ENCODE data around the gene OBSCN.

OBSCN gene

DNA sequence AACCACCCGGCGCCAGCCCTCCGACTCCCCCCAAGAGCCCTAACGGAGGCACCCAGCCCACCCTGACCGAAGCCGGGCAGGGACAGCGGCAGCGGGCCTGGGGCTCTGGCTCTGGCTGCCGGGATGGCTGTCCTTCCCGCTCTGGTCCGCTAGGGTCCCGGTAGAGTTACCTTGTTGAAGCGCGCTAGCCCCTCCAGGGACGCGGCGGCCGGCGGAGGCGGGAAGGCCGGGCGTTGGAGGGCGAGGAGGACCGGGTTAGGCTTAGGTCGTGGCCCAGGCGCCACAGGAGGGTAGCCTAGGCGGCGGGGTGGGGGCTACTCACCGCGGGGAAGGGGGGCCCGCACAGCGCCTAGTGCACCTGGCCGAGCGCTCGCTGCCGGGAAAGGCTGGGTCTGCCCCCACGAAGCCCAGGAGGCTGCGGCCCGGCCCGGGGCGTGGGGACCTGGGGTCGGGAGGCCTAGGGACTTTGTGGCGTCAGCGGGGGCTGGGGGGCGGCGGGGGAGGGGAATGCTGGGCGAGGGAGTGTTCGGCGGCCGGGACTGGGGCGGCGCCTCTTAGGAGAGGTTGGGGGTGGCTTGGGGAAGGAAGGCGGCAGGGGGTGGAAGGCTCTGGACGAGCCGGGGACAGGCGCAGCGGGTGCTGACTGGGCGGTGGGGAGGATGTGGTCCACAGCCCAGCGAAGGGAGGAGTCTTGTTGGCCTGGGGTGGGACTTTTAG lies 208.5 kb downstream of the OBSCN start, which contains the start of gene TRIM17:
Gene TRIM17 (minus strand): TSS at position 645 of the 717 bp plus-strand sequence. CDS start 1,789 bp downstream, outside the sequence.
- in situ Hi-C loops (cut with MboI; ENCODE audit: low sequenced_read_pairs): no loop called here
- no peak for DNase-seq (ENCODE audit: low spot score in 2 of 2)
- Histone ChIP-seq H3K36me3 (replicated peaks) (no peaks in the 10 kb centered on the region), H3K27me3 (ENCODE audit: low read depth) (no peaks in the 10 kb centered on the region), H3K4me3 (no peak within 1 kb of the TSS), H3K4me1 (no peaks in the 10 kb centered on the region), H3K9me3 (no peaks in the 10 kb centered on the region)

GRCh38 chr1:228417061-228417460 lies 209.2 kb downstream of the OBSCN start:
- H3K4me1 ChIP-seq: no peaks in the 10 kb centered on the region
- H3K4me3 ChIP-seq: no peak overlapping the region
- no peaks in the 10 kb centered on the region for H3K9me3 ChIP-seq
- H3K27me3 ChIP-seq (ENCODE audit: low read depth): no peaks in the 10 kb centered on the region
- no peaks in the 10 kb centered on the region for H3K36me3 ChIP-seq (replicated peaks)
- no peak for DNase-seq (ENCODE audit: low spot score in 2 of 2)
- in situ Hi-C loops (cut with MboI; ENCODE audit: low sequenced_read_pairs): no loop called here

DNA sequence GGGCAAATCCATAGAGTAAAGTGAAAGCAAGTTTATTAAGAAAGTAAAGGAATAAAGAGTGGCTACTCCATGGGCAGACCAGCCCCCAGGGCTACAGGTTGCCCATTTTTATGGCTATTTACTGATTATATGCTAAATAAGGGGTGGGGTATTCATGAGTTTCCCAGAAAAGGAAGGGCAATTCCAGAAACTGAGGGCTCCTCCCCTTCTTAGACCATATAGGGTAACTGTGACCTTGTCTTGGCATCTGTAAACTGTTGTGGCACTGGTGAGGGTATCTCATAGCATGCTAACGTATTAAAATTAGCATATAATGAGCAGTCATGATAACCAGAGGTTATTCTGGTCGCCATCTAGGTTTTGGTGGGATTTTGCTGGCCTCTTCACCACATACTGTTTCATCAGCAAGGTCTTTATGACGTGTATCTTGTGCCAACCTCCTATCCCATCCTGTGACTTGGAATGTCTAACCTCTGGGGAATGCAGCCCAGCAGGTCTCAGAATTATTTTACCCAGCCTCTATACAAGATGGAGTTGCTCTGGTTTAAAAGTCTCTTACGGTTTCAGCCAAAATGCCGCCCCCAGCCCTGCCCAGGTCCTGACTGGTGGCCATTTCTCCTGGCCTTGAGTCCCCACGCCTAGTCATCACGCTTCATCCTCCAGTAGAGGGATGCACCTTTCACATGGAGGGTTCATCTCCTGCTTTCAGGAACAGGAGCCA lies 209.8 kb downstream of the OBSCN start:
- H3K9me3 ChIP-seq: no peaks in the 10 kb centered on the region
- H3K36me3 ChIP-seq (replicated peaks): no peaks in the 10 kb centered on the region
- H3K4me1 ChIP-seq: no peaks in the 10 kb centered on the region
- no peak for DNase-seq (ENCODE audit: low spot score in 2 of 2)
- in situ Hi-C loops (cut with MboI; ENCODE audit: low sequenced_read_pairs): no loop called here
- no peak overlapping the region for H3K4me3 ChIP-seq
- no peaks in the 10 kb centered on the region for H3K27me3 ChIP-seq (ENCODE audit: low read depth)

DNA sequence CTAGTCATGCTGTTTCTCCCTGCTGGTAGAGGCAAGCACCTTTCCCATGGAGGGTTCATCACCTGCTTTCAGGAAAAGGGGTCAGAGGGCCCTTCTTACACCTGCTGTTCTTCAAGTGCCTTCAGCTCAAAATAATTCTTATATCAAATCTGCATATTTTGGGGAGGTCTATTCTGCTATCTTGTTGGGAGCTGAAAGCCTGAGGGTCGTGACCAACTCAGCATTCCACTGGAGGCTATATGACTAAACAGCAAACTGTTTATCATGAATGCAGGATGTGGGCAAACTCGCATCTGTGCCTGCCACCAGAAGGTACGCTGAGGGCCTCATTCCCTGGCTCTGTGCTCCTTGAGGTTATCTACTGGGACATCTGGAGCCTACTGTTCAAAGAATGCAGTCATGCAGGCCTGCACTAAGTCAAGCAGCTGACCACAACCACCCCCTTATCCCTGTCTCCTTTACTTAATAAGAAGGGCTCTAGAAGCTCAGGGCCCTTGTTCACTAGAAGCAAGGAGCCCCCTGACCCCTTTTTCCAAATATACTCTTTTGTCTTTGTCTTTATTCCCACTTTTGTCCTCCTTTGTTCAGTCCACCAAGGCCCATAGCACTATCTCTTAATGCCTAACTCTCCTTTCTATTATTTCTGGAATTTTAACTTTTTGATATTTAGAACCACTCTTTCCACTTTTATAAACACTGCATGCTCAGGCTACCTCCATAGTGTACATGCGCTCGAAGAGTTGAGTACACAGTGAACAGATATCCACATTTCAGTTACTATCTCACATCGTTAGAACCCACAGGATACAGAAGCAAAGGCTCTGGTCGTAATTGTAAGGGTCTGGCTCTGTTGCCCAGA lies 213.4 kb downstream of the OBSCN start:
- no peak for DNase-seq (ENCODE audit: low spot score in 2 of 2)
- Histone ChIP-seq H3K27me3 (ENCODE audit: low read depth) (no peaks in the 10 kb centered on the region), H3K9me3 (no peaks in the 10 kb centered on the region), H3K4me3 (no peak overlapping the region), H3K4me1 (no peaks in the 10 kb centered on the region), H3K36me3 (replicated peaks) (no peaks in the 10 kb centered on the region)
- in situ Hi-C loops (cut with MboI; ENCODE audit: low sequenced_read_pairs): no loop called here

GRCh38 chr1:228423404-228424053 lies 215.7 kb downstream of the OBSCN start:
- in situ Hi-C loops (cut with MboI; ENCODE audit: low sequenced_read_pairs): no loop called here
- H3K9me3 ChIP-seq: no peaks in the 10 kb centered on the region
- no peak for DNase-seq (ENCODE audit: low spot score in 2 of 2)
- no peaks in the 10 kb centered on the region for H3K4me1 ChIP-seq
- no peaks in the 10 kb centered on the region for H3K27me3 ChIP-seq (ENCODE audit: low read depth)
- no peaks in the 10 kb centered on the region for H3K36me3 ChIP-seq (replicated peaks)
- no peak overlapping the region for H3K4me3 ChIP-seq

GRCh38 chr1:228424685-228425660 lies 217.1 kb downstream of the OBSCN start:
- in situ Hi-C loops (cut with MboI; ENCODE audit: low sequenced_read_pairs): no loop called here
- Histone ChIP-seq H3K9me3 (no peaks in the 10 kb centered on the region), H3K4me3 (no peak overlapping the region), H3K4me1 (no peaks in the 10 kb centered on the region), H3K36me3 (replicated peaks) (no peaks in the 10 kb centered on the region), H3K27me3 (ENCODE audit: low read depth) (no peaks in the 10 kb centered on the region)
- no peak for DNase-seq (ENCODE audit: low spot score in 2 of 2)

GRCh38 chr1:228426518-228427175 lies 218.8 kb downstream of the OBSCN start:
- in situ Hi-C loops (cut with MboI; ENCODE audit: low sequenced_read_pairs): no loop called here
- no peaks in the 10 kb centered on the region for H3K9me3 ChIP-seq
- no peaks in the 10 kb centered on the region for H3K36me3 ChIP-seq (replicated peaks)
- no peaks in the 10 kb centered on the region for H3K27me3 ChIP-seq (ENCODE audit: low read depth)
- H3K4me1 ChIP-seq: no peaks in the 10 kb centered on the region
- H3K4me3 ChIP-seq: no peak overlapping the region
- no peak for DNase-seq (ENCODE audit: low spot score in 2 of 2)

- in situ Hi-C loops (cut with MboI; ENCODE audit: low sequenced_read_pairs): no loop called here
- no peak for DNase-seq (ENCODE audit: low spot score in 2 of 2)
- no peaks in the 10 kb centered on the region for H3K36me3 ChIP-seq (replicated peaks)
- no peak overlapping the region for H3K4me3 ChIP-seq
- no peaks in the 10 kb centered on the region for H3K4me1 ChIP-seq
- H3K9me3 ChIP-seq: no peaks in the 10 kb centered on the region
- no peaks in the 10 kb centered on the region for H3K27me3 ChIP-seq (ENCODE audit: low read depth)
Observed at GRCh38 chr1:228428412-228428811, 220.6 kb downstream of the OBSCN start.
